ENCODE measurements around the gene JSRP1. TPM values are rescaled to one million over a fixed set of nuclear protein-coding genes. Genes with fewer than 3 reads are reported as not detected.

Gene JSRP1
- total RNA-seq, 2 experiments from 2014 or later: 1.0 TPM

DNA sequence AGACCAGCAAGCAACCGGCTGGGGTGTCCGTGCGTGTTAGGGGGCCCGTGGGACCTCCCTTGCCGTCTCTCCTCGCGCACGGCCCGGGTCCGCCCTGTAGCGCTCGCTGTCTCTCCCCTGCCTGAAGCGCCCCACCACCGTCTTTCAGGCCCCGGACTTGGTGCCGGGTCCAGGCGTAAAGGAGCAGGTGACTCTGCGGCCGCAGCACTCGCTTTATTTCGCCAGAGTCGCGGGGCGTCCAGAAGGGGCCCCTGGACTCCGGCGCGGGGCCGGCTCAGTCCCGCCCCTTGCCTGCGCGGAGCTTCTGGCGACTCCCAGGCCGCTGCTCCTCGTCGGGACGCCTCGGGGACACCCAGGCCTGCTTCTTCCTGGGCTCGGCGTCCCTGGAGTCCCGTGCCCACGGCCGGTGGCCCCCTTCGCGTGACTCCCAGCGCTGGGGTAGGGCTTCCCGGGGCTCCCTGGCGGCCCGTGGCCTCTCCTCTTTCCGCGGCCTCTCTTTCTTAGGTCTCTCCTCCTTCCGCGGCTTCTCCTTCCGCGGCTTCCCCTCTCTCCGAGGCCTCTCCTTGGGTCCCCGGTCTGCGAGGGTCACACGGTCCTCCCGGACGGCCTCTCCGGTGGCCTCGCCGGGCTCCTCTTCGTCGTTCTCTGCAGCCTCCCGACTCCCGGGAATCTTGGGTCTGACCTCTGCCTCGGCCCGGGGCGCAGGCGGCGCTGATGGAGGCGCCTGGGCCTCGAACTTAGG lies 4.0 kb downstream of the JSRP1 start:
- H3K36me3 Mint-ChIP-seq (ENCODE audit: low read depth): no peaks in the 10 kb centered on the region
- H3K4me3 Mint-ChIP-seq: peak overlapping the region; percentile 58
- peaks cover 2% of the 10 kb centered on the region for H3K27me3 Mint-ChIP-seq
- peaks cover 10% of the 10 kb centered on the region for H3K4me1 Mint-ChIP-seq (ENCODE audit: low read depth)
- POLR2A ChIA-PET: interaction anchor here (1.0 to 15.0 kb wide), 6 partner anchors 10 to 20 kb away, joined by 3 to 202 read pairs (median 5); partner anchors contain the start of genes PLEKHJ1 and SF3A2
- ATAC-seq (no peak), DNase-seq (no peak)
- CTCF ChIA-PET: interaction anchor here (1.4 to 3.8 kb wide), 4 partner anchors 10 to 21 kb away, joined by 6 to 21 read pairs (median 10); no protein-coding TSS in a partner anchor
- H3K9me3 Mint-ChIP-seq: no peaks in the 10 kb centered on the region
- no peak overlapping the region for H3K27ac Mint-ChIP-seq
- intact Hi-C loops (cut with micrococcal nuclease): no loop called here
- TF ChIP-seq, protein P1, sequence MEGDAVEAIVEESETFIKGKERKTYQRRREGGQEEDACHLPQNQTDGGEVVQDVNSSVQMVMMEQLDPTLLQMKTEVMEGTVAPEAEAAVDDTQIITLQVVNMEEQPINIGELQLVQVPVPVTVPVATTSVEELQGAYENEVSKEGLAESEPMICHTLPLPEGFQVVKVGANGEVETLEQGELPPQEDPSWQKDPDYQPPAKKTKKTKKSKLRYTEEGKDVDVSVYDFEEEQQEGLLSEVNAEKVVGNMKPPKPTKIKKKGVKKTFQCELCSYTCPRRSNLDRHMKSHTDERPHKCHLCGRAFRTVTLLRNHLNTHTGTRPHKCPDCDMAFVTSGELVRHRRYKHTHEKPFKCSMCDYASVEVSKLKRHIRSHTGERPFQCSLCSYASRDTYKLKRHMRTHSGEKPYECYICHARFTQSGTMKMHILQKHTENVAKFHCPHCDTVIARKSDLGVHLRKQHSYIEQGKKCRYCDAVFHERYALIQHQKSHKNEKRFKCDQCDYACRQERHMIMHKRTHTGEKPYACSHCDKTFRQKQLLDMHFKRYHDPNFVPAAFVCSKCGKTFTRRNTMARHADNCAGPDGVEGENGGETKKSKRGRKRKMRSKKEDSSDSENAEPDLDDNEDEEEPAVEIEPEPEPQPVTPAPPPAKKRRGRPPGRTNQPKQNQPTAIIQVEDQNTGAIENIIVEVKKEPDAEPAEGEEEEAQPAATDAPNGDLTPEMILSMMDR (IDR thresholded peaks at IDR 0.05): no peak

DNA sequence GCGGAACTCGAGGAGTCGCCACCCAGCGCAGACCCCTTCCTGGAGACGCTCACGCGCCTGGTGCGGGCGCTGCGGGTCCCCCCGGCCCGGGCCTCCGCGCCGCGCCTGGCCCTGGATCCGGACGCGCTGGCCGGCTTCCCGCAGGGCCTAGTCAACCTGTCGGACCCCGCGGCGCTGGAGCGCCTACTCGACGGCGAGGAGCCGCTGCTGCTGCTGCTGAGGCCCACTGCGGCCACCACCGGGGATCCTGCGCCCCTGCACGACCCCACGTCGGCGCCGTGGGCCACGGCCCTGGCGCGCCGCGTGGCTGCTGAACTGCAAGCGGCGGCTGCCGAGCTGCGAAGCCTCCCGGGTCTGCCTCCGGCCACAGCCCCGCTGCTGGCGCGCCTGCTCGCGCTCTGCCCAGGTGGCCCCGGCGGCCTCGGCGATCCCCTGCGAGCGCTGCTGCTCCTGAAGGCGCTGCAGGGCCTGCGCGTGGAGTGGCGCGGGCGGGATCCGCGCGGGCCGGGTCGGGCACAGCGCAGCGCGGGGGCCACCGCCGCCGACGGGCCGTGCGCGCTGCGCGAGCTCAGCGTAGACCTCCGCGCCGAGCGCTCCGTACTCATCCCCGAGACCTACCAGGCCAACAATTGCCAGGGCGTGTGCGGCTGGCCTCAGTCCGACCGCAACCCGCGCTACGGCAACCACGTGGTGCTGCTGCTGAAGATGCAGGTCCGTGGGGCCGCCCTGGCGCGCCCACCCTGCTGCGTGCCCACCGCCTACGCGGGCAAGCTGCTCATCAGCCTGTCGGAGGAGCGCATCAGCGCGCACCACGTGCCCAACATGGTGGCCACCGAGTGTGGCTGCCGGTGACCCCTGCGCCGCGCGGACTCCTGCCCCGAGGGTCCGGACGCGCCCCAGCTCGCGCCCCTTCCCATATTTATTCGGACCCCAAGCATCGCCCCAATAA lies 4.8 kb downstream of the JSRP1 start:
- ATAC-seq: peak; percentile 14
- intact Hi-C loops (cut with micrococcal nuclease): no loop called here
- Mint-ChIP-seq H3K4me1 (ENCODE audit: low read depth) (peaks cover 7% of the 10 kb centered on the region), H3K9me3 (no peaks in the 10 kb centered on the region), H3K27me3 (peaks cover 2% of the 10 kb centered on the region), H3K27ac (no peak overlapping the region), H3K4me3 (peak overlapping the region; percentile 54), H3K36me3 (ENCODE audit: low read depth) (peaks cover 2% of the 10 kb centered on the region)
- DNase-seq: peak; percentile 58
- ChIA-PET CTCF (interaction anchor here (1.4 to 3.8 kb wide), 3 partner anchors 11 to 22 kb away, joined by 6 to 21 read pairs (median 12); no protein-coding TSS in a partner anchor), POLR2A (interaction anchor here (0.9 to 15.0 kb wide), 5 partner anchors 10 to 35 kb away, joined by 3 to 202 read pairs (median 4); partner anchors contain the start of genes PLEKHJ1 and SF3A2)
- TF ChIP-seq, protein P1 (IDR thresholded peaks at IDR 0.05): no peak

DNA sequence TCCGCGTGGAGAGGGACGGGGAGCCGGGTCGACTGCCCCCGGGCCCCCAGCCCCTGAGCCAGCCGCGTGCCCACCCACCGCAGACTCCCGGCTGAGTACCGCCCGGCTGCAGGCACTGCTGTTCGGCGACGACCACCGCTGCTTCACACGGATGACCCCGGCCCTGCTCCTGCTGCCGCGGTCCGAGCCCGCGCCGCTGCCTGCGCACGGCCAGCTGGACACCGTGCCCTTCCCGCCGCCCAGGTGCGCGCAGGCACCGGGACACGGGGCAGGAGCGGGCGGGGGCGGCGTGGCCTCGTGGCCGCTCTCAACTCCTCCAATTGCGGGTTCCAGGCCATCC lies 5.5 kb downstream of the JSRP1 start:
- ChIA-PET POLR2A (interaction anchor here (0.7 to 15.0 kb wide), 8 partner anchors 7 to 161 kb away, joined by 3 to 202 read pairs (median 6); partner anchors contain the start of genes PLEKHJ1 and SF3A2), CTCF (interaction anchor here (0.7 to 3.1 kb wide), 5 partner anchors 11 to 96 kb away, joined by 3 to 12 read pairs (median 6); no protein-coding TSS in a partner anchor)
- H3K9me3 Mint-ChIP-seq: no peaks in the 10 kb centered on the region
- peaks cover 2% of the 10 kb centered on the region for H3K27me3 Mint-ChIP-seq
- H3K27ac Mint-ChIP-seq: no peak overlapping the region
- no peak for ATAC-seq
- peaks cover 5% of the 10 kb centered on the region for H3K36me3 Mint-ChIP-seq (ENCODE audit: low read depth)
- H3K4me1 Mint-ChIP-seq (ENCODE audit: low read depth): peaks cover 5% of the 10 kb centered on the region
- TF ChIP-seq, protein P1 (IDR thresholded peaks at IDR 0.05): no peak
- intact Hi-C loops (cut with micrococcal nuclease): no loop called here
- no peak overlapping the region for H3K4me3 Mint-ChIP-seq
- no peak for DNase-seq

DNA sequence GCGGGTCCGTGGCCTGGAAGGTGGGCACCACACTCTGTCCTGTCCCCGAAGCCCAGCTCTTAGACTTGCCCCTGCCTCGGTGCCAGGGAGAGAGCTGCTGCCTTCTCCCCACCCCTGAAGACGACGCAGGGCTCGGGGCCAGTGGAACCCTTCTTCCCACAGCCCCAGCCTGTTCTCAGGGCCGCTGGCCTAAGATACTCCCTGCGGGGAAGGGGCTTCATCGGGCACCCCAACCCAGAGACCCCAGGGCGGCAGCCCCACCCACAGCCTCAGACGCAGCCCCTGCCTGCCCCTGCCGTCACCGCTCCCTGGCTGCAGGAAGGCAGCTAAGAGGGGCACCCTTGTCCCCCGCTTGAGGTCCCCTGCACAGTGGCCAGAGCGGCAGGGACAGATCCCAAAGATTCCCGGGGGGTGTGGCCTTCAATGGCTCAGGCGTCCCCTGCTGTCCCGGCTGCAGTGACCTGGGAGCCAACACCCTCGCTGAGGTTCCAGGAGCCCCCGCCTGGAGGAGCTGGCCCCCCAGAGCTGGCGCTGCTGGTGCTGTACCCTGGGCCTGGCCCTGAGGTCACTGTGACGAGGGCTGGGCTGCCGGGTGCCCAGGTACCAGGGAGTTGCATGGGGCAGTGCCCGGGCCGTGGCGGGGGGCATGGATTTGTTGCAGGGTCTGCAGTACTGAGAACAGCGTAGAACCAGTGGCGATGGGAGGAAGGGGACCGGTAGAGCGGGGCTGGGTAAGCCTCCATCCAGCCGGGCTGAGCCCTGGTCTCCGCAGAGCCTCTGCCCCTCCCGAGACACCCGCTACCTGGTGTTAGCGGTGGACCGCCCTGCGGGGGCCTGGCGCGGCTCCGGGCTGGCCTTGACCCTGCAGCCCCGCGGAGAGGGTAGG lies 6.1 kb downstream of the JSRP1 start:
- DNase-seq: no peak
- Mint-ChIP-seq H3K4me3 (no peak overlapping the region), H3K4me1 (ENCODE audit: low read depth) (peaks cover 5% of the 10 kb centered on the region), H3K27me3 (peaks cover 2% of the 10 kb centered on the region), H3K27ac (no peak overlapping the region), H3K36me3 (ENCODE audit: low read depth) (peaks cover 6% of the 10 kb centered on the region), H3K9me3 (no peaks in the 10 kb centered on the region)
- intact Hi-C loops (cut with micrococcal nuclease): no loop called here
- CTCF ChIA-PET: interaction anchor here (0.7 to 2.9 kb wide), 3 partner anchors 10 to 95 kb away, joined by 3 to 12 read pairs (median 3); no protein-coding TSS in a partner anchor
- TF ChIP-seq, protein P1 (IDR thresholded peaks at IDR 0.05): no peak
- POLR2A ChIA-PET: interaction anchor here (0.7 to 15.0 kb wide), 7 partner anchors 8 to 161 kb away, joined by 3 to 202 read pairs (median 9); partner anchors contain the start of gene SF3A2
- ATAC-seq: peak; percentile 14
